Smooth muscle cell (in vitro differentiated cells): ENCODE data around the gene MEF2D. TPM values are rescaled to one million over a fixed set of nuclear protein-coding genes. Genes with fewer than 3 reads are reported as not detected.

Experiments
- DNase-seq: peaks from one replicate; lab custom pipeline; 2025; ENCODE audit not compliant: unreplicated experiment; lab: John Stamatoyannopoulos, UW
- H2AFZ ChIP-seq: fragments of 200-600 bp; sonication (generic); 2 replicates; pipeline ENCODE4 v1.6.0; 2016; ENCODE audit warnings: antibody characterized with exemption, low read depth, mild to moderate bottlenecking
- H3F3A ChIP-seq: fragments of 200-600 bp; sonication (generic); 2 replicates; pipeline ENCODE4 v1.6.0; 2017; ENCODE audit warnings: antibody characterized with exemption, low read depth
- H3K27ac ChIP-seq: fragments of 200-600 bp; sonication (generic); 2 replicates; pipeline ENCODE4 v1.5.1; 2016; ENCODE audit warnings: low read depth, mild to moderate bottlenecking
- H3K27me3 ChIP-seq: fragments of 200-600 bp; sonication (generic); 2 replicates; pipeline ENCODE4 v1.6.1; 2016; ENCODE audit warnings: low read depth, mild to moderate bottlenecking
- H3K36me3 ChIP-seq: fragments of 200-600 bp; sonication (generic); 2 replicates; pipeline ENCODE4 v1.5.1; 2016; ENCODE audit warnings: low read depth
- H3K4me1 ChIP-seq: fragments of 200-600 bp; sonication (generic); 2 replicates; pipeline ENCODE4 v1.5.1; 2016; ENCODE audit warnings: low read depth
- H3K4me2 ChIP-seq: fragments of 200-600 bp; sonication (generic); 2 replicates; pipeline ENCODE4 v1.6.0; 2016; ENCODE audit warnings: mild to moderate bottlenecking
- H3K4me3 ChIP-seq: fragments of 200-600 bp; sonication (generic); 2 replicates; pipeline ENCODE4 v1.5.1; 2016; ENCODE audit warnings: mild to moderate bottlenecking
- H3K79me2 ChIP-seq: fragments of 200-600 bp; sonication (generic); 2 replicates; pipeline ENCODE4 v1.6.0; 2016; ENCODE audit warnings: low read depth, mild to moderate bottlenecking
- H3K9ac ChIP-seq: fragments of 200-600 bp; sonication (generic); 2 replicates; pipeline ENCODE4 v1.6.0; 2016; ENCODE audit warnings: low read depth
- H3K9me3 ChIP-seq: fragments of 200-600 bp; sonication (generic); replicated peaks from 2 replicates; pipeline ENCODE4 v1.5.1; 2016; ENCODE audit warnings: low read depth
- H4K20me1 ChIP-seq: fragments of 200-600 bp; sonication (generic); 2 replicates; pipeline ENCODE4 v1.6.0; 2016; ENCODE audit warnings: low read depth
- CTCF ChIP-seq: fragments of 200-600 bp; sonication (generic); IDR thresholded peaks from 2 replicates; pipeline ENCODE4 v1.5.1; 2017; ENCODE audit warnings: borderline replicate concordance, mild to moderate bottlenecking, antibody characterized with exemption; ENCODE audit not compliant: insufficient read depth, poor library complexity, severe bottlenecking
- WGBS: methylation state at CpG from one replicate; pipeline ENCODE4 v1.1.7; 2016; ENCODE audit warnings: low lambda C conversion rate; 5-methylcytosine and 5-hydroxymethylcytosine counted together
- microRNA counts: library from miRNA; unstranded; fragments of <30 nt; microRNA quantifications from one replicate; lab custom pipeline; 2016
- microRNA-seq: library from miRNA; unstranded; fragments of <30 nt; microRNA quantifications from one replicate; pipeline ENCODE4, GENCODE V29; 2016; ENCODE audit warnings: borderline number of aligned reads
- polyA plus RNA-seq: library from polyadenylated mRNA; unstranded; fragments of >200 nt; fragmentation: Nextera tagmentation; extraction: Ambion mirVana; gene quantifications from 2 replicates; pipeline ENCODE4 v1.2.1, GENCODE V29; 2016
- small RNA-seq: library from RNA; depleted of rRNA; stranded (forward); fragments of <200 nt; gene quantifications from one replicate; pipeline ENCODE3, GENCODE V24; 2014
- total RNA-seq: library from RNA; depleted of rRNA; stranded (reverse); fragments of >200 nt; gene quantifications from 2 replicates; pipeline ENCODE4 v1.2.3, GENCODE V29; 2014

Gene MEF2D
- total and polyA plus RNA-seq, 2 experiments from 2014 or later = 23.2 to 45.6 TPM

DNA sequence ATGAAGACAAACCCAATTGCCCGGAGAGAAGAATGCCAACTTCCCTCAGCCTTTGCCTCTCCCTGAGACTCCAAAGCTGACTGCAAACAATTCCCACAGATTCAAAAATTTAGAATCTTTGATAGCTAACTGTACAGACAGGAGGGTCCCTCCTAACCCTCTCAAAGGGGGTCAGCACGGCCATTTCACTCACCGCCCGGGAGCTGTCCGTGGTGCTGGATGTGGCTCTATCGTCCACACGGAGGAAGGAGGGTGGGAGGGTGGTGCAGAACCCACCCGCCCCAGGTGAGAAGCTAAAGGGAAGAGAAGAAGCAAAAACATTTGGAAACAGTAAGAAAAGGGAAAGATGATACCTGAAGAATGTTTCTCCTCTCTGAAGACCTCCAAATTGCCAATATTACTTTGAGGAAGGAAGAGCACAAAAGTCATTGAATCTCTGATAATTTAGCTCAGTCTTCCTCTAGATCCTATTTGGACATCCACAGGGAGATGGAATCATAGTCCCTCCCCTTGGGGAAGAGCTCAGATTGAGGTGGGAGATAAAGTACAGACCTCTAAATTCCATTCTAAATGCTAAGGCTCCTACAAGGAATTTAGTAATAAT is 86.0 kb downstream of the MEF2D start:
- H2AFZ ChIP-seq = no peak overlapping the region
- no peaks in the 10 kb centered on the region for H4K20me1 ChIP-seq
- H3K4me2 ChIP-seq = no peak overlapping the region
- H3K4me1 ChIP-seq = no peaks in the 10 kb centered on the region
- no peaks in the 10 kb centered on the region for H3K79me2 ChIP-seq
- DNase-seq = no peak
- no peaks in the 10 kb centered on the region for H3K36me3 ChIP-seq
- no peak overlapping the region for H3K4me3 ChIP-seq
- no peaks in the 10 kb centered on the region for H3K9me3 ChIP-seq
- 42% methylated on average over 8 of the region's 8 CpGs for WGBS
- TF ChIP-seq CTCF = no peak
- H3K9ac ChIP-seq = no peak overlapping the region
- H3K27me3 ChIP-seq = peaks cover 26% of the 10 kb centered on the region
- no peaks in the 10 kb centered on the region for H3F3A ChIP-seq
- H3K27ac ChIP-seq = no peak overlapping the region

MicroRNA genes within 50 kb of the gene (microRNA counts, 767-probe panel; counts per million panel counts)
- 183 counts per million for microRNA hsa-miR-9-5p (lab: Ali Mortazavi, UCI)

Small RNAs within 50 kb of the gene (microRNA-seq; reads per million reads assigned to microRNA genes)
- not detected for gene MIR9-1

Small RNAs within 50 kb of the gene (small RNA-seq; reads per million reads assigned to genes)
- gene MIR9-1 (not detected), gene RF00019 (not detected)

Other genes with a start within 250 kb of the MEF2D start
- gene SMG5, start 217.9 kb downstream of the MEF2D start, total RNA-seq = 42.8 and 47.4 TPM in 2 replicates
- 42.3 and 57.2 TPM in 2 replicates for gene SMG5, start 217.9 kb downstream of the MEF2D start, polyA plus RNA-seq
- 2.5 and 8.9 TPM in 2 replicates for gene TMEM79, start 216.4 kb downstream of the MEF2D start, total RNA-seq
- gene TMEM79, start 216.4 kb downstream of the MEF2D start, polyA plus RNA-seq = 6.9 and 18.9 TPM in 2 replicates
- gene GLMP, start 205.1 kb downstream of the MEF2D start, total RNA-seq = 62.4 and 89.8 TPM in 2 replicates
- 65.0 and 85.8 TPM in 2 replicates for gene GLMP, start 205.1 kb downstream of the MEF2D start, polyA plus RNA-seq
- gene VHLL, start 201.5 kb downstream of the MEF2D start, total RNA-seq = not detected in 2 replicates
- gene VHLL, start 201.5 kb downstream of the MEF2D start, polyA plus RNA-seq = not detected in 2 replicates
- gene CCT3, start 162.5 kb downstream of the MEF2D start, total RNA-seq = 147 and 178 TPM in 2 replicates
- gene CCT3, start 162.5 kb downstream of the MEF2D start, polyA plus RNA-seq = 179 and 182 TPM in 2 replicates
- 0.54 and 2.9 TPM in 2 replicates for gene TSACC, start 162.2 kb downstream of the MEF2D start, total RNA-seq
- gene TSACC, start 162.2 kb downstream of the MEF2D start, polyA plus RNA-seq = 0.72 TPM in 1 of 2 replicates, not detected in the other
- gene RHBG, start 131.6 kb downstream of the MEF2D start, total RNA-seq = 0.63 TPM in 1 of 2 replicates, not detected in the other
- 0.09 TPM in 1 of 2 replicates, not detected in the other for gene RHBG, start 131.6 kb downstream of the MEF2D start, polyA plus RNA-seq
- gene IQGAP3, start 71.8 kb upstream of the MEF2D start, total RNA-seq = 2.6 and 11.9 TPM in 2 replicates
- gene IQGAP3, start 71.8 kb upstream of the MEF2D start, polyA plus RNA-seq = 2.9 and 3.6 TPM in 2 replicates
- gene TTC24, start 78.9 kb upstream of the MEF2D start, total RNA-seq = not detected in 2 replicates
- not detected in 2 replicates for gene TTC24, start 78.9 kb upstream of the MEF2D start, polyA plus RNA-seq
- gene NAXE, start 91.0 kb upstream of the MEF2D start, total RNA-seq = 50.5 and 53.7 TPM in 2 replicates
- 72.5 and 85.5 TPM in 2 replicates for gene NAXE, start 91.0 kb upstream of the MEF2D start, polyA plus RNA-seq
- 7.5 and 11.9 TPM in 2 replicates for gene GPATCH4, start 100.7 kb upstream of the MEF2D start, total RNA-seq
- gene GPATCH4, start 100.7 kb upstream of the MEF2D start, polyA plus RNA-seq = 19.9 and 31.3 TPM in 2 replicates
- gene HAPLN2, start 118.6 kb upstream of the MEF2D start, total RNA-seq = not detected in 2 replicates
- gene HAPLN2, start 118.6 kb upstream of the MEF2D start, polyA plus RNA-seq = 1.00 TPM in 1 of 2 replicates, not detected in the other
- gene BCAN, start 141.3 kb upstream of the MEF2D start, total RNA-seq = not detected in 2 replicates
- gene BCAN, start 141.3 kb upstream of the MEF2D start, polyA plus RNA-seq = 0.79 TPM in 1 of 2 replicates, not detected in the other
- gene NES, start 176.6 kb upstream of the MEF2D start, total RNA-seq = 27.1 and 28.5 TPM in 2 replicates
- gene NES, start 176.6 kb upstream of the MEF2D start, polyA plus RNA-seq = 11.3 and 23.3 TPM in 2 replicates
- 69.4 and 86.6 TPM in 2 replicates for gene CRABP2, start 204.8 kb upstream of the MEF2D start, total RNA-seq
- gene CRABP2, start 204.8 kb upstream of the MEF2D start, polyA plus RNA-seq = 145 and 277 TPM in 2 replicates
- 5.4 and 11.0 TPM in 2 replicates for gene METTL25B, start 227.7 kb upstream of the MEF2D start, total RNA-seq
- gene METTL25B, start 227.7 kb upstream of the MEF2D start, polyA plus RNA-seq = 17.5 and 21.7 TPM in 2 replicates
- 13.8 and 20.3 TPM in 2 replicates for gene ISG20L2, start 228.0 kb upstream of the MEF2D start, total RNA-seq
- gene ISG20L2, start 228.0 kb upstream of the MEF2D start, polyA plus RNA-seq = 17.4 and 19.2 TPM in 2 replicates
- 16.5 and 29.3 TPM in 2 replicates for gene MRPL24, start 240.3 kb upstream of the MEF2D start, total RNA-seq
- 68.6 and 79.6 TPM in 2 replicates for gene MRPL24, start 240.3 kb upstream of the MEF2D start, polyA plus RNA-seq